Upper lobe of left lung (tissue), 4 donors: ENCODE results near the gene IP6K3.

Experiments used
- POLR2A ChIP-seq, 4 donors: fragments of 450-650 bp; IDR thresholded peaks; one replicate each; pipeline ENCODE4 v1.5.1; 2016 to 2017; ENCODE audit warnings: antibody characterized with exemption in 4 of 4, mild to moderate bottlenecking in 2 of 4
- TF ChIP-seq, protein P1 (sequence below), 6 experiments: fragments of 450-650 bp in 4 of 6; fragments of 200-600 bp in 2 of 6; sonication (generic) in 2 of 6; IDR thresholded peaks; one replicate each; pipeline ENCODE4 v1.5.1; 2016 to 2019; ENCODE audit warnings: antibody characterized with exemption in 6 of 6

- TF ChIP-seq, protein P1, sequence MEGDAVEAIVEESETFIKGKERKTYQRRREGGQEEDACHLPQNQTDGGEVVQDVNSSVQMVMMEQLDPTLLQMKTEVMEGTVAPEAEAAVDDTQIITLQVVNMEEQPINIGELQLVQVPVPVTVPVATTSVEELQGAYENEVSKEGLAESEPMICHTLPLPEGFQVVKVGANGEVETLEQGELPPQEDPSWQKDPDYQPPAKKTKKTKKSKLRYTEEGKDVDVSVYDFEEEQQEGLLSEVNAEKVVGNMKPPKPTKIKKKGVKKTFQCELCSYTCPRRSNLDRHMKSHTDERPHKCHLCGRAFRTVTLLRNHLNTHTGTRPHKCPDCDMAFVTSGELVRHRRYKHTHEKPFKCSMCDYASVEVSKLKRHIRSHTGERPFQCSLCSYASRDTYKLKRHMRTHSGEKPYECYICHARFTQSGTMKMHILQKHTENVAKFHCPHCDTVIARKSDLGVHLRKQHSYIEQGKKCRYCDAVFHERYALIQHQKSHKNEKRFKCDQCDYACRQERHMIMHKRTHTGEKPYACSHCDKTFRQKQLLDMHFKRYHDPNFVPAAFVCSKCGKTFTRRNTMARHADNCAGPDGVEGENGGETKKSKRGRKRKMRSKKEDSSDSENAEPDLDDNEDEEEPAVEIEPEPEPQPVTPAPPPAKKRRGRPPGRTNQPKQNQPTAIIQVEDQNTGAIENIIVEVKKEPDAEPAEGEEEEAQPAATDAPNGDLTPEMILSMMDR (IDR thresholded peaks at IDR 0.05) = no peak
- TF ChIP-seq POLR2A (IDR thresholded peaks at IDR 0.05) = no peak
Observed at GRCh38 chr6:33763483-33763882, 16.8 kb upstream of the IP6K3 start.
